ENCODE results near the gene ANKRD28. TPM values are rescaled to one million over a fixed set of nuclear protein-coding genes. Genes with fewer than 3 reads are reported as not detected.
"Not testable (repeated sequence)": the region's sequence is repeated elsewhere in the genome, so short reads cannot be mapped to it uniquely, and the experiment has no call there.

ANKRD28 gene
- total RNA-seq, 1 experiment from 2014 or later: 47.5 TPM

DNA sequence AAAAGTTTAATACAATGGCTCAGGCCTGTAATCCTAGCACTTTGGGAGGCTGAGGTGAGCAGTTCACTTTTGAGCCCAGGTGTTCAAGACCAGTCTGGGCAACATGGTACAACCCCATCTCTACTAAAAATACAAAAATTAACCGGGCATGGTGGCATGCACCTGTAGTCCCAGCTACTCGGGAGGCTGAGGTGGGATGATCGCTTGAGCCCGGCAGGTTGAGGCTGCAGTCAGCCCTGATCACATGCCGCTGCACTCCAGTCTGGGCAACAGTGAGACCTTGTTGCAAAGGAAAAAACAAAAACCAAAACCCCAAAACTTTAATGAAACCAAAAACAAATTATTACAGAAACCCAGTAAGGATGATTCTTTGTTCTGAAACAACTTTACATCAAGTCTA is 15.3 kb upstream of the ANKRD28 start:
- ChIA-PET POLR2A (interaction anchor here (1.7 kb wide), 1 partner anchor 12 kb away, joined by 3 read pairs; no protein-coding TSS in a partner anchor), CTCF (interaction anchor here (0.9 to 3.5 kb wide), 6 partner anchors 16 to 610 kb away, joined by 3 to 27 read pairs (median 6); partner anchors contain the start of gene ANKRD28)
- H3K9me2 ChIP-seq (ENCODE audit: insufficient read depth); H3K4me1 ChIP-seq (ENCODE audit: control insufficient read depth in 1 of 2, insufficient read depth in 2 of 2, low read length in 2 of 2); DNase-seq (ENCODE audit: low read depth, low spot score); H3K9me3 ChIP-seq (ENCODE audit: control insufficient read depth in 1 of 2, insufficient read depth in 1 of 2, low read depth in 1 of 2, low read length in 2 of 2); H3K27me3 ChIP-seq (ENCODE audit: insufficient read depth, low read length); H3K9ac ChIP-seq (ENCODE audit: low read length); H3K4me2 ChIP-seq (ENCODE audit: low read length); H3K36me3 ChIP-seq (ENCODE audit: control insufficient read depth in 1 of 2, insufficient read depth in 2 of 2, low read length in 2 of 2); H2AFZ ChIP-seq (ENCODE audit: low read depth, low read length, poor library complexity, severe bottlenecking); BruUV-seq (replicated peaks); RAD21 ChIA-PET (ENCODE audit: low non-redundant PET in 1 of 2, low total read pairs in 2 of 2, uncharacterized antibody in 2 of 2, unreplicated experiment in 2 of 2); H4K20me1 ChIP-seq (ENCODE audit: insufficient read depth); H3K4me3 ChIP-seq (replicated peaks in 1 of 2; ENCODE audit: low read depth in 1 of 2, low read length in 2 of 2); ATAC-seq; H3K27ac ChIP-seq (ENCODE audit: low read depth, low read length): not testable (repeated sequence)
- peaks cover 86% of the 10 kb centered on the region for H3K79me2 ChIP-seq (ENCODE audit: insufficient read depth, low read length)
- intact Hi-C loops (cut with micrococcal nuclease): loop anchor here (2.0 to 5.0 kb wide), 2 partner anchors 610 to 706 kb away; no protein-coding TSS in a partner anchor

DNA sequence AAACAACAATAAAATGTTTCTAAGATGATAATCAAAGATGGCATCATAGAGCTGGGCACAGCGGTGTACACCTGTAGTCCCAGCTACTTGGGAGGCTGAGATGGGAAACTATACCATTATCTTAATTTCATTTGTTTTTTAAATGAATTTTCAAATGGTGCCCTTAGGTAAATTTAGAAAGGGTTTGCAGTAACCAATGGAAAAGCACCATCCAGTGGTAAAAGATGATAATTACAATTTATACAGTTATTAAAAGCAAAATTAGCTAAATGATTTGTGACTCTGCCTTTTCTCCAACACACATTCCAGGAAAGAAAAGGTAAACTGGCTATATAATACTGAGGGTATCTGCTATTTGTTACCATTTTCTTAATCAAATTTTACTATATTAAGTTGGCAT is 14.4 kb upstream of the ANKRD28 start:
- Histone ChIP-seq H3K9ac (ENCODE audit: low read length) (no peak overlapping the region), H3K36me3 (ENCODE audit: control insufficient read depth in 1 of 2, insufficient read depth in 2 of 2, low read length in 2 of 2) (no peaks in the 10 kb centered on the region), H3K9me2 (ENCODE audit: insufficient read depth) (no peaks in the 10 kb centered on the region), H3K4me2 (ENCODE audit: low read length) (no peak overlapping the region), H4K20me1 (ENCODE audit: insufficient read depth) (peaks cover 4% of the 10 kb centered on the region; the same call in 1 of the 2 replicates), H3K9me3 (ENCODE audit: control insufficient read depth in 1 of 2, insufficient read depth in 1 of 2, low read depth in 1 of 2, low read length in 2 of 2) (no peaks in the 10 kb centered on the region), H3K27ac (ENCODE audit: low read depth, low read length) (no peak overlapping the region), H3K4me1 (ENCODE audit: control insufficient read depth in 1 of 2, insufficient read depth in 2 of 2, low read length in 2 of 2) (peaks cover 2 to 4% of the 10 kb centered on the region in 2 experiments; a peak in 1 of 4 replicates), H3K4me3 (replicated peaks in 1 of 2; ENCODE audit: low read depth in 1 of 2, low read length in 2 of 2) (no peak overlapping the region), H3K79me2 (ENCODE audit: insufficient read depth, low read length) (peaks cover 86% of the 10 kb centered on the region), H2AFZ (ENCODE audit: low read depth, low read length, poor library complexity, severe bottlenecking) (no peak overlapping the region), H3K27me3 (ENCODE audit: insufficient read depth, low read length) (no peaks in the 10 kb centered on the region)
- ATAC-seq (peak; percentile 38; the same call in 1 of the 2 replicates), DNase-seq (ENCODE audit: low read depth, low spot score) (no peak)
- POLR2A ChIA-PET: interaction anchor here (1.2 to 1.7 kb wide), 2 partner anchors 11 to 182 kb away, joined by 3 read pairs; no protein-coding TSS in a partner anchor
- no TSS peak for BruUV-seq (replicated peaks)
- intact Hi-C loops (cut with micrococcal nuclease): loop anchor here (1.0 to 5.0 kb wide), 3 partner anchors 182 to 705 kb away; no protein-coding TSS in a partner anchor
- CTCF ChIA-PET: interaction anchor here (0.7 to 3.5 kb wide), 10 partner anchors 10 to 609 kb away, joined by 3 to 27 read pairs (median 4); partner anchors contain the start of gene ANKRD28
- TF ChIP-seq, protein P1, sequence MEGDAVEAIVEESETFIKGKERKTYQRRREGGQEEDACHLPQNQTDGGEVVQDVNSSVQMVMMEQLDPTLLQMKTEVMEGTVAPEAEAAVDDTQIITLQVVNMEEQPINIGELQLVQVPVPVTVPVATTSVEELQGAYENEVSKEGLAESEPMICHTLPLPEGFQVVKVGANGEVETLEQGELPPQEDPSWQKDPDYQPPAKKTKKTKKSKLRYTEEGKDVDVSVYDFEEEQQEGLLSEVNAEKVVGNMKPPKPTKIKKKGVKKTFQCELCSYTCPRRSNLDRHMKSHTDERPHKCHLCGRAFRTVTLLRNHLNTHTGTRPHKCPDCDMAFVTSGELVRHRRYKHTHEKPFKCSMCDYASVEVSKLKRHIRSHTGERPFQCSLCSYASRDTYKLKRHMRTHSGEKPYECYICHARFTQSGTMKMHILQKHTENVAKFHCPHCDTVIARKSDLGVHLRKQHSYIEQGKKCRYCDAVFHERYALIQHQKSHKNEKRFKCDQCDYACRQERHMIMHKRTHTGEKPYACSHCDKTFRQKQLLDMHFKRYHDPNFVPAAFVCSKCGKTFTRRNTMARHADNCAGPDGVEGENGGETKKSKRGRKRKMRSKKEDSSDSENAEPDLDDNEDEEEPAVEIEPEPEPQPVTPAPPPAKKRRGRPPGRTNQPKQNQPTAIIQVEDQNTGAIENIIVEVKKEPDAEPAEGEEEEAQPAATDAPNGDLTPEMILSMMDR (IDR thresholded peaks at IDR 0.05 in 2 of 3, conservative IDR thresholded peaks at IDR 0.05 in 1 of 3; ENCODE audit: borderline replicate concordance in 1 of 3, insufficient read depth in 1 of 3, low read depth in 2 of 3, low read length in 2 of 3): peak; percentile 6 to 80 (median 52); a peak in 5 of 6 replicates
- TF ChIP-seq RAD21 (IDR thresholded peaks at IDR 0.05; ENCODE audit: low read depth): peak; percentile 92
- no peak for TF ChIP-seq JUND (IDR thresholded peaks at IDR 0.05)
- TF ChIP-seq CEBPB (IDR thresholded peaks at IDR 0.05; ENCODE audit: low read depth): no peak
- RAD21 ChIA-PET (ENCODE audit: low non-redundant PET in 1 of 2, low total read pairs in 2 of 2, uncharacterized antibody in 2 of 2, unreplicated experiment in 2 of 2): interaction anchor here (0.9 to 1.6 kb wide), 2 partner anchors 181 kb away, joined by 4 to 14 read pairs; no protein-coding TSS in a partner anchor
